Lung microvascular endothelial cell (primary cell): ENCODE results near the gene ZBTB22. TPM values are rescaled to one million over a fixed set of nuclear protein-coding genes. Genes with fewer than 3 reads are reported as not detected.
A peak's percentile ranks its signal among the peaks of the same experiment; 100 is the strongest.

Experiments
- DNase-seq, 2 donors: peaks; one replicate each; pipeline versions ENCODE4 v3.0.0 to v3.0.0-alpha.2; 2010; ENCODE audit warnings: low read depth in 2 of 2
- total RNA-seq: library from RNA; depleted of rRNA; stranded (reverse); fragments of >200 nt; gene quantifications from 2 replicates; pipeline ENCODE4 v1.2.1, GENCODE V29; 2014

ZBTB22 gene
- total RNA-seq, 1 donor from 2014 or later = 20.0 TPM

DNA sequence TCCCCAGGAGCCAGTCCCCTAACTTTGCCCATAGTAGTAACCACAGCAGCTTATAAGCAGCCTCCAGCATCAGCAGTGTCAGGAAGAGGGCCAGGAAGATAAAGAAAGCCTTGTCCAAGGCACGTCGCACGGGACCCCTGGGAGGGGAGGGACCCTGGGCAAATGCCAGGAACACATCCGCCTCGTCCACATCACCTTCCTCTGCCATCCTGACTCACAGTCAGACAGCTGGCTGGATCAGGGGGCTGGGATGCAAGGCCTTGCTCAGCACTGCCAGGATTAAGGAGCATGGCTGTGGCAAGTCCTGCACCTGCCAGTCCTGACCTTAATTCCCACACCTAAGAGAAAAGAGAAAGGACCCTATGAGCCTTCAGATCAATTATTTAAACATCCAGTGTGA lies 11.5 kb upstream of the ZBTB22 start:
- DNase-seq = peak in 1 of 2 donors; percentile 32

- no peak for DNase-seq
Observed at GRCh38 chr6:33324125-33324524, 6.6 kb upstream of the ZBTB22 start.

DNA sequence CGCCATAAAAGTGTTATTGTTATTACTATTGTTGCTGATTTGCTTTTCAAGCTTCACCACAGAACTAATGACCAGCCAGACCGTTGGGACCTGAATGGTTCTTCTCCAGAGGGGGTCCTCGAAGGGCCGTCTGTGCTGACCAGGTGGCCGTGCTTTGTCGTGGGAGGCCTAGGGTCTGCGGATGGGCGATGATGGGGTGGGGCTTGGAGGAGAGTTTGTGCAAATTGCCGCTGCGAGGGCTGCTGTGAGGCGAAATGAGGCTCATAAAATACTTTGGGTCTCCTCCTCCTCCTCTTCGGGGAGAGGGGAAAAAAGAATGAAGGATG lies 6.0 kb upstream of the ZBTB22 start:
- no peak for DNase-seq

DNA sequence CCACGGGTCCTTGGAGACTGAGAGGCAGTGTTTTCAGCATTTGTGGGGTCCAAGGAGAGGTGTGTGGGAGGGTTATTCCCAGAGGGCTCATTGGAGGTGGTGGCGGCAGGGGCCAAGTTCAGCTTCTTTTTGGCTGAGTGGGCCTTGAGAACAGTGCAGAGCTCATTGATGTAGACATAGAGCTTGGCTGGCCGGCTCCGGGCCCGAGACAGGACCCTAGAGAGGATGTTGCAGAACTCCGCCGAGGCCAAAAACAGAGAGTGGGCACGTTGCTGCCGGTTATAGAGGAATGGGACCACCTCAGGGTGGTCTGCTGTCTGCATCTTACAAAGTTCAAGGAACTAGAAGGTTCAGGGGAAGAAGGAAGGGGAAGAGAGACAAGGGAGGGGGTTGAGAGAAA lies 3.7 kb upstream of the ZBTB22 start:
- no peak for DNase-seq

DNA sequence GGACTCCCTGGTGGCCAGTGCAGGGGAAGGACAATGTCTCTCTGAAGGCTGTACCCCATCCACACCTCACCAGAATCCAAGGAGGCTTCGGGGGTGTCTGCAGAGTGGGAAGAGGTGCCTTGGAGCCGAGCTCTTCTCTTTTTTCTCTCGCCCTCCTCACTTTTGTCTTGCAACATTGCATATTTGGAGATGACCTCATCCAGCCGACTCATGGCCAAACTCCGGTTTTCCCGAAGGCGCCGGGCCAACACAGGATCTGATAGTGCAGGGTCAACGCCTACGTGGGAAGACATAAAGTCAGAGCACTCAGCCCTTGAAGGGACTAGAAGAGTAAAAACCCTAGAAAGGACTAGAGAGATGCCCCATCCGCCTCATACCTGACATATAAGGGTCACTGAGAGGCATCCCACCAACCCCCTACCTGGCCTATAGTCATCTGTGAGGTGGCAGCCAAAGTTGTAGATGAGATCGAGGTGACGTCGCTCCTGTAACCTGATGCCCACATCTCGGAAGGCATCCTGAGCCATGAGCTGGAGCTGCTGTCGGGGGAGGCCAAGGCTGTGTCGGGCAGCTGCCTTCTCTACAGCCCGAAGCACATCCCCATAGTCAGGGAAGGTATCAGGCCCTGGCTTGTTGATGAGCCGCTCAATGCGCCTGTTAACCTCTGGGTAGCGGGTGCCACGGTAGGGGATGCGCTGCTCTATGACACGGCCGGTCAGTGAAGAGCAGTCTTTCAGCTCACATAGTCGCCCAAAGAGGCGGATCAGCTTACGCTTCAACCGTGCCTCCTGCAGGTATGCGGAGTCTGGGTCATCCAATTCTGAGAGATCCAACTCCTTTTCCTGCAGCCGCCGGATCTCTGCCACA lies 3.0 kb upstream of the ZBTB22 start:
- DNase-seq = peak in 1 of 2 donors; percentile 91

- no peak for DNase-seq
Observed at GRCh38 chr6:33319939-33320314, 2.4 kb upstream of the ZBTB22 start.

DNA sequence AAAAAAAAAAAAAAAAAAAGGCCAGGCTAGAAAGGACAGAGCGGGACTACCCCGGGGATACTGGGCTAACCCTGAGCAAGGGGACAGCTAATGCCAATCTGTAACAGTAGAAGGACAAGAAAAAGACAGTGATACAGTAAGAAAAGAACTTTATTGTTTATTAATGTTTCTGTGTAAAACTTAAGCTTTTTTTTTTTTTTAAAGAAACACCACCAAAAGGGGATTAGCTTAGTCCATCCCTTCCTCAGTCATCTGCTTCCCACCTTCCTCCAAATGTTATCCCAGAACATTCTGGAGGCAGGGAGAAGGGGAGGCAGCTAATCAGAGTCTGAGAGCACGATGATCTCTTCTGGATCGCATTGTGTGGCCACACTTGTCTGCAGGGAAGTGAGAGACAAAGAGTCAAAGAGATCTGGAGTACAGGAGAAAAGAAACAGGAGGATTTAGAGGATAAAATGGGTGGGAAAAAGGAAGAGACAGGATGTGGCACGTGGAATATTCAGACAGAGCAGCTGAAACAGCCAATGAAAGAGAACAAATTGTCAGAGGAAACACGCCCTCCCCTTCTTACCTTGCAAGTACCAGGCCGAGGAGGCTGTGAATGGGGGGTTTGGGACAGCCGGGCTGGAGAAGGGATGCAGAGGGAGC lies 1.0 kb upstream of the ZBTB22 start:
- no peak for DNase-seq

- no peak for DNase-seq
Observed at GRCh38 chr6:33317419-33317668, 200 bp downstream of the ZBTB22 start.

- DNase-seq = no peak
Observed at GRCh38 chr6:33316603-33317418, 733 bp downstream of the ZBTB22 start.

DNA sequence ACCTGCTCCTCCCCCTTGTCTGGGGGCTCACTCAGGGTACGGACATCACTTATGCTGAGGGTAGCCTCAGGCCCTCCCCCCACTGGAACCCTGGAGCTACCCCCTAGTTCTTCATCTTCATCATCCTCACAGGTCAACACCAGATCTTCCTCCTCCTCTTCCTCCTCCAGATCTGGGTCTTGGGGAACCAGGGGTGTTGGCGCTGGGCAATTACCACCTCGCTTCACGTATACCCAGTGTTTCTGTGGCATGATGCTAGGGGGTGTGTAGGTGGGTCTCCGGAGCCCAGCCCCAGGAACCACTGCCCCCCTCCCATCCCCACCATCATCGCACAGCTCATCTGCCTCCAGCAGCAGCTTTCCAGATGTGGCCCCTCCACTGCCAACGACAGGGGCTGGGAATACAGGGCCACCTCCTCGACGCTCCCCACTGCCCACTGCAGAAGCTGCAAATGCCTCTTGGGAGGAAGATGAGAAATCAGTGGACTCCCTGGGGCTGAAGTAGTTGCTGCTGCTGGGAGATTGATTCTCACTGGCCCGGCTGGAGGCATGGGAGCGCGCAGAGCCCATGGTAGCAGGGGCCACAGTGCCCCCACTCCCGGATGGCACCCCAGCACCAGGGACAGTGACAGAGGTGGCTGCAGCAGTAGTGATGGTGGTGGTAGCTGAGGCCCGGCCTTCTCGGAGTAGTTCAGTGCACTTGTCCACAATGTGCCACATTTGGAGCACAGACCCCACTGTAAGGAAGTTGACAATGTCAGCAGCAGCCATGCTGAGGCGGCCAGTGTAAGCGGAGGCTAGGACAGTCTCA lies 1.5 kb downstream of the ZBTB22 start:
- no peak for DNase-seq

DNA sequence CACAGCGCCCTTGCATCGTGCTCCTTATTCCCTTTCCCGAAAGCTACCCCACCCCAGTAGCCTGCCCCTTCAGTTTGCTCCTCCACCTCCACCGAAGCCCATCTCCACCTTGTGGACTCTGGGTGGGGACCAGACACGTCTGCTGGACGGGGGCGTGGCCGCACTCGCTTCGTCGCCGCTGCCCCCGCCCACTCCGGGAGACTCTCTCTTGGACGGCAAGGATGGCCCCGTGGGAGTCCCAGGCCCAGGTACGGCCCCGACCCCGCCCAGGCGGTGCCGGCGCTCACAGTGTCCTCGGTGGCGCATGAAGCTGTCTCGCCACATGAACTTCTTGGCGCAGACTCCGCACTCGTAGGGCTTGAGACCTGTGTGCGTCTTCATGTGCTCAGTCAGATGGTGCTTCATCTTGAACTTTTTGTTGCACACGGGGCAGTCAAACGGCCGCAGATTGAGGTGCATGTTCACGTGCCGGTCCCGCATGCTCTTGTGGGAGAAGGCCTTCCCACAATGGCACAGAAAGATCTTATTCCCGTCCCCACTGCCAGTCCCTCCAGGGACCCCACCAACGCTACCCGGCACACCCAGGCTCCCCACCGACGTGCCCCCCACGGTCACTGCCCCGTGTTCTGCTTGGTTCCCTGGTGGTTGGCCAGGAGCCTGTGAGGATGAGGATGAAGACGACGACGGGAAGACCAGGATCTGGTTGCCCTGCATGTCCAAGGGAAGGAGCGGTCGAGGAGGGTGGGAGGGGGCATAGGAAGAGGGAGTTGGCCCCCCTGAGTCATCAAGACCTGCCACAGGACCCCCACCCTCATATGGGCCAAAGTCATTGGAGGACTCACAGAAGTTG lies 2.4 kb downstream of the ZBTB22 start:
- peak in 1 of 2 donors; percentile 28 for DNase-seq

DNA sequence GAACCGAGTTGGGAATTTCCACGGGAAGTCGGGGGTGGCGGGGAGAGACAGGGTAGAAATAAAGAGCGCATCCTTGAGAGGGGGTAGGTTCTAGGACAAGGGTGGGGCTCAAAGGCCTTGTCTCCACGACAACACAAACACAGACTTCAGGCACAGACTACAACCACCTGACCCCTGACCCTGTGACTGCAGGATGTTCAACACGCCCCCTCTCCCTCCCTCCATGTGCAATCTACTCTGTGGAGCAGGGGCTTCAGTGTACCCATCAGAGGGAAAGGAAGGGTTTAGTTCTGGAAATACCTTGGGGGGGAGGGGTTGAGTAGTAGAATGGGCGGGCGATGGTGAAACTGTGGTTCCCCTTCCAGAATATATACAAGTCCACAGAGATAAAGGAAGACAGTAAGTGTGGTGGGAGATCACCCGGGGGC lies 3.0 kb downstream of the ZBTB22 start:
- peak; percentile 80 to 93 for DNase-seq

GRCh38 chr6:33313709-33314514 lies 3.6 kb downstream of the ZBTB22 start, which contains the start of gene TAPBP:
Gene TAPBP, minus strand, starts transcription at chr6:33314078. Its CDS starts 37 bp downstream, at chr6:33314041.
- DNase-seq = peak; percentile 80 to 84

GRCh38 chr6:33313105-33313708 lies 4.3 kb downstream of the ZBTB22 start:
- peak in 1 of 2 donors; percentile 45 for DNase-seq

DNA sequence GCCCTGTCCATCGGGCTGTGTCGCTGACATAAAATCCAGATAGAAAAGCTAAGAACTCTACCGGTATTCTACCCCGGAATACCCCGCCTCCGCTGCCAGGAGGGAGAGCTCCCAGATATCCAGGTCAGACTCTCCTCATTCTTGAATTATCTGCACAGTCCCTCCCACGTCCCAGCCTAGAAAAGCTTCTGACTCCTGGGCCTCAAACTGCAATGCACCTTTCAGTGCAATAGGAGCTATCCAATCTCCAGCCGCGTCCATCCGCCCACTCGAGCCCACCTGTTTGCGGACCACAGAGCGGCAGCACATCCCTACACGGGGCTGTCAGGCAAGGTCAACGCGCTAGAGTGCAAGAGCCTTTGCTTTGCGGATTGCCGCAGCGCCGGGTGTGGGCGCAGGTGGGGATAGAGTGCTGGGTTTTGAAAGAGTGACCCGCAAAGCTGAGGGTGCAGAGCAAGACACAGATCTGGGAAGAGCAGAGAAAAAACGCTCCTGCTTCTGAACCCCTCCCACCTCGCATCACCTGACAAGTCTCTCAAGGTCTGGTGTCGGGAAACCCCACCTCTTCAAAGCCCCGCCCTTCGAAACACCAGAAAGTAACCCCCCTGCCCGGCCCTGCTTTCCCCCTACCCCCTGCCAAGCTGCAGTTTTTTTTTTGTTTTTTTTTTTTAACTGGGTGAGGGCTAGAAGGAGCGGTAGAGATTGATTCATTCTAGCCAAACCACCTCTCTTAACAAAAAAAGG lies 5.0 kb downstream of the ZBTB22 start:
- peak; percentile 45 to 73 for DNase-seq

DNA sequence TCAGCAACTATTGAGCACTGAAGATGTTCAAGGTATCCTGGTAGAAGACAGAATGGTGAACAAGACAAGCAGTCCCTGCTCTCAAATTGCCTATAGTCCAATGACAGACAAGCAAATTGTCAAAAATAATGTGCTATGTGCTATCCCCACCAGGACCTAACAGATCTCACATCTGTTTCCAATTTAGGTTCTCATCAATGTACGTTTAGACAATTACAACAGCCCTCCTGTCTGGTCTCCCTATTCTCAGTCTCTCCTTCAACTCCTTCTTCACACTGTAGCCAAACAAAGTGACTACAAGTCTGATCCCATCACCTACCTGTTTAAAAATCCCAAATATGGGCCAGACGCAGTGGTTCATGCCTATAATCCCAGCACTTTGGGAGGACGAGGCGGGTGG lies 11.2 kb downstream of the ZBTB22 start:
- DNase-seq = no peak

- DNase-seq = no peak
Observed at GRCh38 chr6:33305052-33305451, 12.5 kb downstream of the ZBTB22 start.

- no peak for DNase-seq
Observed at GRCh38 chr6:33304216-33304615, 13.3 kb downstream of the ZBTB22 start.

DNA sequence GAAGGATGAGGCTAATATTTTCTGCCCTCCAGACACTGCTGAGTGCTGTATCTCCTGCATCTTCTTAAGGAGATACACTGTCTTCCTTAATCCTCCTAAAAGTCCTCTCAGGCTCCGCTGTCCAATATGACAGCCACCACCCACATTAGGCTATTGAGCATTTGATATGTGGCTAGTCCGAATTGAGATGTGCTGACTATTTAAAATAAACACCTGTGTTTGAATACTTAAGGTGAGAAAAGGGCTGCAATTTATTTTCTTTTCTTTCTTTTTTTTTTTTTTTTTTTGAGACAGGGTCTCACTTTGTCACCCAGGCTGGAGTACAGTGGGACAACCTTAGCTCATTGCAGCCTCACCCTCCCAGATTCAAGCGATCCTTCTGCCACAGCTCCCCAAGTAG lies 15.7 kb downstream of the ZBTB22 start:
- DNase-seq = no peak
